Activated effector memory CD4-positive, alpha-beta T cell treated with Interleukin-2 at 50 U/mL for 16 hours (primary cell): ENCODE measurements around the gene SPC25.
"Not testable (repeated sequence)": the region's sequence is repeated elsewhere in the genome, so short reads cannot be mapped to it uniquely, and the experiment has no call there.

ENCODE experiments used
- DNase-seq: peaks from one replicate; pipeline ENCODE4 v3.0.0-alpha.2; 2020

The SPC25 gene

DNA sequence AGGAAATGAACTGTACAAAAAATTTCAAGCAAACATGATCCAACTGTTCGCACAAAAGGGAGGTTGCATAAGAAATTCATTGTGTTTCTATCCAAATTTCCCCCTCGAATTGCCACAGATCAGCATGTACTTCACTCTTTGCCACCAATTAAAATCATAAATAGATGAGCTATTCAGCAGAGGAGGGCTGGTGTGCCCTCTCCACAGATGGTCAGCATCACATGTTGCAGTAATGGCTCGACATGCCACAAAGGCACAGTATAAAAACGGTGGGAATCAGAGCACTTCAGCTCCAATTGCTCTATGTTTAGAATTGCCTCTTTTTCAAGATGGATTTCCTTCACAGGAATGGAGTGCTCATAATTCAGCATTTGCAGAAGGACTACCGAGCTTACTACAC, 10.8 kb upstream of the SPC25 start, which contains the start of gene G6PC2:
Gene G6PC2, plus strand, starts transcription at position 289 of the 400 bp plus-strand sequence. Its CDS starts 41 bp downstream, at position 330.
- DNase-seq, result no peak

DNA sequence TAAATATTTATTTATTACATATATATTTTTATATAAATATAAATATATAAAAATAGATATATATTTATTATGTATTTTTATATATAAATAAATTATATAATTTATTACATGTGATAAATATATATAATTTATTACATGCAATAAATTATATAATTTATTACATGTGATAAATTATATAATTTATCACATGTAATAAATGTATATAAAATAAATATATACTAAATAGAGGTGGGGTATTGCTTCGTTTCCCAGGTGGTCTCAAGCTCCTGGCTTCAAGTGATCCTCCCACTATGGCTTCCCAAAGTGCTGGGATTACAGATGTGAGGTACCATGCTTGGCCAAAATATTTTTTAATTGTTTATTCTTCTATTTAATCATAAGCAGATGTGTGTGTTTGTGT, 7.2 kb upstream of the SPC25 start:
- no peak for DNase-seq

DNA sequence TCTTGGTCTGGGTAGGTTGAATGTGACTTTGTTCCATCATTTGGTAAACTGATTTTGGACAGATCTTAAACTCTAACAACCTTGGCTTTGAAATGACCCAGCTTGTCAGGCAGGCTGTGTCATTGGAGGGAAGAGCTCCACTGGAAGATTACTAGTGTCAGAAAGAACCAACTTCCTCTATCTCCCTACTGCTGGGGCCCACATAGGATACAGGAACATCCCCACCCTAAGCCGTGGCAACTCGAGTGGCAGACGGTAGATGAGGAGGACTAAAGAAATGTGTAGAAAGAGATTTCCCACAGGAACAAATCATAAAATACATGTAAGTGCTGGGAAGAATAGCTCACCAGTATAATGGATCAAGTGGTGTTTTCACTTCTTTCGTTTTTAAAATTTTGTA, 6.6 kb upstream of the SPC25 start:
- no peak for DNase-seq

DNA sequence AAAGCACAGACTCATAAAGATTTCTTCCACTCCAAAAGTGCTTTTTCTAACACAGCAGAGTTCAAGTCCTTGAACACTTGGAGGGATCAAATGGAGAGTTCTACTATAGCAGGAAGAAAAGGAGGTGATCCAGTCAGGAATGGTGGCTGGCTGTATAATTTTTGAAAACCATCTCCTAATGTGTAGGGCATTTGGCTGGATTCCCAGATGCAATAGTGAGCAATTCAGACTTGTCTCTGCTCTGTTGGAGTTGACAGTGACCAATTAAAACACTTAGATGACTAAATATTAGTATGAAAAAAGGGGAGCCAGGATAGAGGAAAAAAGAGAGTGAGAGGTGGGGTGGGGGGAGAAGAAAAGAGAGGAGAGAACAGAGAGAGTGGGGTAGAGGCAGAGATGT, 5.5 kb upstream of the SPC25 start:
- DNase-seq, result no peak

DNA sequence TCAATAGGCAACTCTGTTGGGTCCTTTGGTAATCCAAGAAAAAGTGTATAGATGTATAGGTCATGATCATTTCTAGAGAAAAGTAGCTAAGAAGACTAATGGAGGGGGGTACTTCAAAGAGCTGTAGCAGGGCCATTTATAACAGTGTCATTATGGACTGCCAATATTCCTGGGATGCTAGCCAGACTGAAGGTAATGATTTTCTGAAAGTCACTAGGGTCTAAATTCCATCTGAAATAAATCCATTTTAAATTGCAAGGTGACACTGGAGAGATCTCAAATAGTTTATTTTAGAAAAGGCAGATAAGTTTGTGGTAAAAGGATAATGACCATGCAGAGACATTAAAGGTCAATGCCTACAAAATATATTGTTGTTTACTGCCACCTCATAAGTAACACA, 4.5 kb upstream of the SPC25 start:
- no peak for DNase-seq

DNA sequence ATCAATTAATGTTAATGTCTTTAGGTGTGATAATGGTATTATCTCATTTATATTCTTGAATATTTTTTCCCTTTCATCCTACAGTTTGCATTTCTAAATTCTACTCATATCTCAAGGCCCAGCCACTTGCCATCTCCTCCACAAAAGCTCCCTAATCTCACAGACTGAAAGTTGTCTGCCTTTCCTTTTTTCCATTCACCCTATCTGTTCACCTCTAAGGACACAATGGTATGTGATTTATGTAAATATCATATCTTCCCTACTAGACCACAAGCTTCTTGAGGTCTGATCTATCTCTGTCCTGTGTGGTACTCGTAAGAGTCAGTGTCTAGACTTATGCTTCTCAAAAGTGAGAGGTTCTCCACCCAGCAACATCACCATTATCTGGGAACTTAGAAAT, 3.9 kb upstream of the SPC25 start:
- DNase-seq, result no peak

DNA sequence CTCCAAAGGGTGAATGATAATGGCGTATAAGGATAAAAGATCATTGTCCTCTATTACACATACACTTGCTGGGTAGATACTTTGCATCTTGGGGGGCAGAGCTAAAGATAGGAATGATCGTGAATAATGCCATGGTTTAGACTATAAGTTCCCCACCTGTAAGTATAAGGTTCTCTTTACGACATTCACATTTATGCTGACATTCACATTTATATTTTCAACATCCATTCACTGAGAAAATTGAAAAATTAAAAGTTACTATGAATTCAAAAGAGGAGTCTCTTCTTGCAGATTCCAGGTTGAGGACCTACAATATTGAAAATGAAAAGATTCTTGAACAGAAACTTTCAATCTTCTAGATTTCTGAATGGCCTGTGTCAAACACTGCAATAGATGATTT, 2.1 kb upstream of the SPC25 start:
- no peak for DNase-seq

DNA sequence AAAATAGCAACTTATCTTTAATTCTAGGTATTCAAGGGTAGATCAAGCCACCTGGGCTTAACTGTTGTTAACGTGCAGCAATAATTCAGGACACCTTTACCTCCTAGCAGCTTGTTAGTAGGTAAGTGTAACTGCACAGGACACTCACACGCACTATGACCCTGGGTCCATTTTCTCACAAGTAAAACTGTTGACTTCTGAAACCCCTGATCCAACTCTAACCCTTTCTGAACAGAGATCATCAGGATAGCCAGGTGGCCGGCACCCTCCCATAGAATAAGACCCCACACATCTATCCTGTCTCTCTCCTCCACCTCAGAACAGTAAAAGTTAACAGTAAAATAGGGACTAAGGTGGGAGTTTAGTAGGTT, 610 bp downstream of the SPC25 start:
- DNase-seq, result no peak

DNA sequence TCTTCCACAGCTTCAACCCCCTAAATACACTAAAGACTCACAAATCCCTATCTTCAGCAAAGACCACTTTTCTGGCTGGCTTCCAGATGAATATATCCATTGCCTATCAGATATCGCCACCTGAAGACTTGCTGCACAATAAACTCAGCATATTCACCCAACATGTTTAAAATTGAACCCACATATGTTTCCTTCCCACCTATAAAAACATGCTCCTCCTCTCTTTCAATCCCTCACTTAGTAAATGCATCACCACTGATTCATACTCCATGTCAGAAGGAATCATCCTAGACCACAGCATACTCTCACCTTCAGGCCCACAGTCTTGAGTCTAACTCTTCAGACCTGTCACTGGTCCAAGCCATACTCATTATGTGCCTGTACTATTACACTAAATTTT, 5.3 kb downstream of the SPC25 start:
- no peak for DNase-seq

DNA sequence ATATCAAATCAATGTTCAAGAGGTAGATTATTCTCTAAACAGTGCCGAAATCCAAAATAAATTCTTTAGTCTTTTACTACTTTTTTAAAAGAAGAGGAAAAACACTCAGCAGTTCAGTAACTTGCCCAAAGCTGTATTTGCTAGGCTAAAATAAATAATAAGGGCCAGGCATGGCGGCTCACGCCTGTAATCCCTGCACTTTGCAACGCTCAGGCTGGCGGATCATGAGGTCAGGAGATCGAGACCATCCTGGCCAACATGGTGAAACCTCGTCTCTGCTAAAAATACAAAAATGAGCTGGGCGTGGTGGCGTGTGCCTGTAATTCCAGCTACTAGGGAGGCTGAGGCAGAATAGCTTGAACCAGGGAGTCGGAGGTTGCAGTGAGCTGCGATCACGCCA, 8.1 kb downstream of the SPC25 start:
- not testable (repeated sequence) for DNase-seq

DNA sequence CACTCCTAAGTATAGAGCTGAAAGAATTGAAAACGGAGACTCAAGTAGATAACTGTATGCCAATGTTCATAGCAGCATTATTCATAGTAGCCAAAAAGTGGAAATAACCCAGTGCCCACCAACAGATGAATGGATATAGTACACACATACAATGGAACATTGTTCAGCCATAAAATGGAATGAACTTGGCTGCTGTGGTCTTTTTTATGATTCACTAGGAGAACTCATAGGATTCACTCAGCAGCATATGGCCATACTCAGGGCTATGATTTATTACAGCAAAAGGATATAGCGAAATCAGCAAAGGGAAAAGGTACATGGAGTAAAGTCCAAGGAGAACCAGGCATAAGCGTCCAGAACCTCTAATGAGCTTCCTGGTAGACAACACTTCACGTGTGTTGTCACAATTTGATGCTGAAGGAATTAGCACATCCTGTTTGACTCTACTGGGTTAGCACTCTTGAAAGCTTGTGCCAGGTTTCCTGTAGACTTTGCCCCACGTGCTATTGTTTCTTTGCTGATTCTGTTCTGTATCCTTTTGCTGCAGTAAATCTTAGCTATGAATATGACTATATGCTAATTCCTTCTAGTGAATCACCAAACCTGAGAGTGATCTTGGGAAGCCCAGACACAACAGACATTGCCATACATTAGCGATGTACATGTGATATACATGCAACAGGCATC, 15.7 kb downstream of the SPC25 start:
- DNase-seq, result no peak

DNA sequence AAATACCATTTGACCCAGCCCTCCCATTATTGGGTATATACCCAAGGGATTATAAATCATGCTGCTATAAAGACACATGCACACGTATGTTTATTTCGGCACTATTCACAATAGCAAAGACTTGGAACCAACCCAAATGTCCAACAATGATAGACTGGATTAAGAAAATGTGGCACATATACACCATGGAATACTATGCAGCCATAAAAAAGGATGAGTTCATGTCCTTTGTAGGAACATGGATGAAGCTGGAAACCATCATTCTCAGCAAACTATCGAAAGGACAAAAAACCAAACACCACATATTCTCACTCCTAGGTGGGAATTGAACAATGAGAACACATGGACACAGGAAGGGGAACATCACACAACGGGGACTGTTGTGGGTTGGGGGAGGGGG, 19.4 kb downstream of the SPC25 start:
- DNase-seq, result not testable (repeated sequence)

DNA sequence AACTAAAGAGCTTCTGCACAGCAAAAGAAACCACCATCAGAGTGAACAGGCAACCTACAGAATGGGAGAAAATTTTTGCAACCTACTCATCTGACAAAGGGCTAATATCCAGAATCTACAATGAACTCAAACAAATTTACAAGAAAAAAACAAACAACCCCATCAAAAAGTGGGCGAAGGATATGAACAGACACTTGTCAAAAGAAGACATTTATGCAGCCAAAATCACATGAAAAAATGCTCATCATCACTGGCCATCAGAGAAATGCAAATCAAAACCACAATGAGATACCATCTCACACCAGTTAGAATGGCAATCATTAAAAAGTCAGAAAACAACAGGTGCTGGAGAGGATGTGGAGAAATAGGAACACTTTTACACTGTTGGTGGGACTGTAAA, 19.9 kb downstream of the SPC25 start:
- not testable (repeated sequence) for DNase-seq

DNA sequence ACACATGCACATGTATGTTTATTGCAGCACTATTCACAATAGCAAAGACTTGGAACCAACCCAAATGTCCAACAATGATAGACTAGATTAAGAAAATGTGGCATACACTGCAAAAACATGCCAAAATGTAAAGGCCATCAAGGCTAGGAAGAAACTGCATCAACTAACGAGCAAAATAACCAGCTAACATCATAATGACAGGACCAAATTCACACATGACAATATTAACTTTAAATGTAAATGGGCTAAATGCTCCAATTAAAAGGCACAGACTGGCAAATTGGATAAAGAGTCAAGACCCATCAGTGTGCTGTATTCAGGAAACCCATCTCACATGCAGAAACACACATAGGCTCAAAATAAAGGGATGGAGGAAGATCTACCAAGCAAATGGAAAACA, 23.1 kb downstream of the SPC25 start:
- DNase-seq, result not testable (repeated sequence)

DNA sequence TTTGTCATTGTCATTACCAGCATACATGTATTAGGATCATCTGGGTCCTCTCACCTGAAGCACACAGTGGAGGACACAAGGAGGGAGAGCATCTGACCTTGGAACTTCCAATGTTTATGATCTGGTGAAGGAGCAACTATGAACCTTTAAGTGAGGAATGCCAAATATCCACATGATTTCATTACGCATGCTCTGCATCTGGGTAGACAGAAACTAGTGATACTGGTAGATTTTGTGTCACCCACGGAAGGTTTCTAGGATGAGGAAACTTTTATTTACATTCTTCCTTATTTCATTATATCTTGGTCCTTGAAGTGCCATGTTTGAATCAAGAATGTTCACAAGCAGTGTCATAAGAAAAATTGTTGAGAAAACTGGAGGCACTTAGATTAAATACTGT, 32.1 kb downstream of the SPC25 start:
- no peak for DNase-seq

DNA sequence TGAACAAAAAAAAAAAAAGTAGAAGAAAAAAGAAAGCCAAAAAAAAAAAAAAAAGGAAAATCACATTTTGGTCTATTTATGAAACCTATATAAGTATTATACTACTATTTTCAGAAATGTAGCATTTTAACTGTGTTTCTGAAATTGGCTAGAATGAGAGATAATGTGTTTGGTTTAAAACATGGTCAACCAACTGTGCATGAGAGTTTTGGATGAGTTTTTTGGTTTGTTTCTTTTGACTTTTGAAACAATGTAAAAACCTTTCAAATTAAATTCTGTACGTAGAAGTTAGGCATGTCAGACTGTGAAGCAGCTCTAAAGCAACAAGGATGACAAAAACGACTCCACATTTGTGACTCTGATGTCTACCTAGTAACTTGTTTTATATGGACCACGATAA, 34.6 kb downstream of the SPC25 start:
- no peak for DNase-seq

DNA sequence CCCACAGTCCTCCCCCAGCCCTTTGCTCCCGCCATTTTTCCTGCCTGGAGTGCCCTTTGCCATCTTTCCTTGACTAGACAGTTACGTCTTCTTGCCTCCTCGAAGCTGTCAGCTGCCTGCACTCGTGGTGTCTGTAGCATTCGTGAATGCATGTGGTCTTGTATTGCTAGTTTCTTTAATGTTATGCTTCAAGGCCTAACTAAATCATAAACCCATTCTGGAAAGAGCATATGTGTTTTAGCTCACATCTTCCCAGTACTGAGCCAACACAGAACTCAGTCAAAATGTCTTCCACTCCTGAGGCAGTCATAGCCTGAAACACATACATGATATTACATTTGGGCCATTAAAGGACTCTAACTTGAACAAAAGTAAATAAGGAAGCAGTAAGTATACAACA, 35.6 kb downstream of the SPC25 start:
- no peak for DNase-seq

DNA sequence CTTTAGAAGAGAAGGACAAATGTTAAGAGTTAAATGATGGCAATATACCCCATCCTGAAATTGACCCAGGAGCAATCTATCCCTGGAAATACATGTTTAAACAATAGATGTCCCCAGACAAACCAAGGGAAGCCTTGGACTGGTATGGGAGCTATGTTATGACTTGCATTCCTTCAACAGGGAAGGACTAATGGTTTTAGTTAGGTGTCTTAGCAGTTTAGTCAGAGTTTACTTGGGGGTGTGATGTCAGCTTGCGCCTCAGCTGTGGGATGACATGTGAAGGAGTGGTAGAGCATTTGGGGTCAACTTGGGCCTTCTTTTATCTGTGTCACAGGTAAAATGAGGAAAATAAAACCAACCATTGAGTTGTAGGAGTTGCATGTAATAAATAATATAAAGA, 36.8 kb downstream of the SPC25 start:
- DNase-seq, result no peak

DNA sequence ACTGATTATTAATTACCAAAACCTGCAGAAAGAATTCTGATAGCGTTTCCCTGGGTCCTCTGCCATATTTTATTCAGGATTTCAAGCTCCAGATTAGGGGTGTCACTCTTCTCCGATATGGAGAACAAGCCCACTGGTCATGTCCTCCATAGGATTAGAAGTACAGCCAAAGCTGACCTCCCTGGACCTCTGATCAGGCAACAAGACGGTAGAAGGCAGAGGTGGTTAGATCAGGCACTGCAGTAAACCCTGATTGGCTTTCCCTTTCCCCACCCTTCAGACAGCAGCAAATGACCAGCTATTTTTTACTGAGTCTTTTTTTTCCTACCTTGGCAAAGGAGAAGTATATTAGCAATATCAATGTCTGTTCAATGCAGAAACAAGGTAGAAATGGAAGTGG, 37.7 kb downstream of the SPC25 start:
- no peak for DNase-seq

DNA sequence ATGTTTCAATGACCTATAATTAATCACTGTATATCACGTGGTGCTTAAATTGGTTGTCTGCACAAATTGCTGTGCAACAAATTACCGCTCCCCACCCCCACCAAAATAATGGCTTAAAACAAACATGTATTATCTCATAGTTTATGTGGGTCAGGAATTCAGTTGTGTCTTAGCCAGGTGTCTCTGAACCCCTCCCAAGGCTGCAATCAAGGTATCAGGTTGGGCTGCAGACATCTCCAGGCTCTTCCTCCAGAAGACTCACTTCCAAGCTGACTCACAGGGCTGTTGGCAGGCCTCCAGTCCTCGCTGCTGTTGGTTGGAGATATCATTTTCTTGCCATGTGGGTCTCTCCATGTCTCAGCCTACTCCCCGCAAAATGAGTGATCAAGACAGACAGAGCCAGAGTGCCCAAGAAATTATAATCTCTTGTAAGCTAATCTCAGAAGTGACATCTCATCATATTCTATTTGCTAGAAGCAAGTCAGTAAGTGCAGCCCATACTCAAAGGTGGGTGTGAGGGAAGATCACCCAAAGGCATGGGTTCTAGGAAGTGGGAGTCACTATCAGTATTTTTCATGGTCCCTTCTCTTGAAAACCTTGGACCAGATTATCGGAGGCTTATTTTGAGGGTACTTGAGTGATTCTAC, 38.4 kb downstream of the SPC25 start:
- no peak for DNase-seq

DNA sequence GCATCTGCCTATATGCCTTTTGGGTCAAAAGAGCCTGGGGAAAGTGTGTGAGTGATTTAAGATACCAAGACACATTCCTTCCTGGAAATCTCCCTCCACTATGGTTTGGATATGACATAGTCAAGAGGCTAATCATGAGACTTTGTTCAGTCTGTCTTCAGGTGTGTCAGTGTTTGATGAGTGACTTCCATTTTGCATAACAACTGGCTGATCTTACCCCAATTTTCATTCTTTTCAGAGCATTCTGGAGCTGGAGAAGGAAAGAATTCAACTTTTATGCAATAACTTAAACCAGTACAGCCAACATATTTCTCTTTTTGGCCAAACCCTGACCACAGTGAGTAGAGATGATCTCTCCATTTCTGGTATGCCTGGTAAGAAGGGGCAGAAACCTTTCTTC, 39.4 kb downstream of the SPC25 start:
- no peak for DNase-seq

DNA sequence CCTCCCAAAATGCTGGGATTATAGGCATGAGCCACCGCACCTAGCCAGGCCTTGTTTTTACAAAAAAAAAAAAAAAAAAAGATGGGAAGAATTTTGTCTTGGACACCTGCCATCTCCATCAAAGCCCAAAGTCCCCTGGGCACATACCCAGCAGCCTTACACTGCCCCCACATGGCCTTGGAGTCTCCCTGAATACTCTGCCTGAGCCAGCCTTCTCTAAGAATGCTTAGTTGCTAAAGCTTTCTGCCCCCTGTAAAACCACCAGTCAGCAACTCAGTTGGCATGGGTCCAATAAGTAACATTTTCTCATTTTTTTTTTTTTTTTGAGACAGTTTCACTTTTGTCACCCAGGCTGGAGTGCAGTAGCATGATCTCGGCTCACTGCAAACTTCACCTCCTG, 40.6 kb downstream of the SPC25 start:
- DNase-seq, result no peak

DNA sequence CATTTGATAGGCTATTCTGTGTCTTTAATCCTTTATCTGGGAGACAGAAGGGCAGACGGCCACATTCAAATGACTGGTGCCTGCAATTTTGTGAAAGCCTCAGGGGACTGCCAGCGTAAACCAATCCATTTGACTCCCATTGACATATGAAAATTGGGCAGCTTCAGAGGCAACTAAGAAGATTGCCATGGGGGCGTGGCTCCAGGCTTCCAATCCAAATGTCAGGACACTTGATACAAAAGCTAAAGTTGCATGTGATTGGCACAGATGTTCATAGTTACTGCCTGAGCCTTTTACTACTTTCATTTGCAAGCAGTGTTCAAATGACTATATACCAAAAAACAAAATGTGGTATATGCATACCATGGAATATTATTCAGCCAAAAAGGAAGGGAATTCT, 42.0 kb downstream of the SPC25 start:
- DNase-seq, result no peak

DNA sequence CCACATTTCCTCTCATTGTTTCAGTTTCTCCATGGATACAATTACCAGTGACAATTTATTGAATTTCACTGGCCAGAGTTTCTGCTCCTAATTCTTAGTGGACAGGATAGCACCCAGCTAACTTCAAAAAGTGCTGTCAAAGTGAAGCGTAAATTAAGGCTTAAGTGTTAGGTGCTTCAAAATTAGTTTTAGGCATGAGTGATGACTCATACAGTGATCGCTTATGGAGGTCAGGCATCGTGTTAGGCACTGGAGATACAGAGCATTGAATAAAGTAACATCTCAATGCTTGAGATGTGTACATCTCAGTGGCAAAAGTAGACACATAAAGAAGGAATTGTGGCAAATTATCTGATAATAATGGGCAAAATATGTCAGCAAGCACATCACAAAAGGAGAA, 47.0 kb downstream of the SPC25 start:
- no peak for DNase-seq

DNA sequence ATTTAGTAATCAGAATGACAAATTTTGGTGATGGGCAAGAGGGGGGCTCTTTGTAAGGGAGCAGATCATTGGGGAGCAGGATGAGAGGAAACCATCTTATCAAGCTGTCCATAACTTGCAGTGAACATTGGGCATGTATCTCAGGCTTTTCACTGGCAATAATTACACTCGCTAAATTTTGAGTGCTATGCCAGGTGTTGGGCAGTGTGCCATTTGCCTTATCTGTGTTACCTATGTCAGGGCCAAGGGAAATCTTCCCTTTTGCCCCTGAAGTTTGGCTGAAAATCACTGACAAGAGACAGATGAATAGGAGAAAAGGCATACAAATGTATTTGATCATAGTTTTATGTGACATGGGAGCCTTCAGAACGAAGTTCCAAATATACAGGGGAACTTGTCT, 48.8 kb downstream of the SPC25 start:
- no peak for DNase-seq
